Duodenal mucosa (tissue), 2 donors: ENCODE data around the gene RNF151.
A peak's percentile ranks its signal among the peaks of the same experiment; 100 is the strongest.
"Not testable (repeated sequence)": the region's sequence is repeated elsewhere in the genome, so short reads cannot be mapped to it uniquely, and the experiment has no call there.

Experiments
- H3K27ac ChIP-seq: one replicate; pipeline ENCODE4 v1.7.0; 2013; ENCODE audit warnings: low read depth, low read length
- H3K27me3 ChIP-seq, 2 donors: one replicate each; pipeline ENCODE4 v1.7.0; 2013; ENCODE audit warnings: low read length in 2 of 2, control low read depth in 1 of 2; ENCODE audit not compliant: insufficient read depth in 2 of 2, control insufficient read depth in 1 of 2
- H3K36me3 ChIP-seq, 2 donors: one replicate each; pipeline ENCODE4 v1.7.0; 2013; ENCODE audit warnings: low read length in 2 of 2, control low read depth in 1 of 2; ENCODE audit not compliant: insufficient read depth in 2 of 2, control insufficient read depth in 1 of 2
- H3K4me1 ChIP-seq, 2 donors: one replicate each; pipeline ENCODE4 v1.7.0; 2013; ENCODE audit warnings: low read length in 2 of 2, control low read depth in 1 of 2; ENCODE audit not compliant: insufficient read depth in 2 of 2, control insufficient read depth in 1 of 2
- H3K4me3 ChIP-seq, 2 donors: one replicate each; pipeline ENCODE4 v1.7.0; 2013; ENCODE audit warnings: low read length in 2 of 2, low read depth in 1 of 2
- H3K9ac ChIP-seq, 2 donors: one replicate each; pipeline ENCODE4 v1.7.0; 2013; ENCODE audit warnings: low read length in 2 of 2, low read depth in 1 of 2
- H3K9me3 ChIP-seq, 2 donors: one replicate each; pipeline ENCODE4 v1.7.0; 2013; ENCODE audit warnings: low read length in 2 of 2, control low read depth in 1 of 2; ENCODE audit not compliant: control insufficient read depth in 1 of 2

RNF151 gene

DNA sequence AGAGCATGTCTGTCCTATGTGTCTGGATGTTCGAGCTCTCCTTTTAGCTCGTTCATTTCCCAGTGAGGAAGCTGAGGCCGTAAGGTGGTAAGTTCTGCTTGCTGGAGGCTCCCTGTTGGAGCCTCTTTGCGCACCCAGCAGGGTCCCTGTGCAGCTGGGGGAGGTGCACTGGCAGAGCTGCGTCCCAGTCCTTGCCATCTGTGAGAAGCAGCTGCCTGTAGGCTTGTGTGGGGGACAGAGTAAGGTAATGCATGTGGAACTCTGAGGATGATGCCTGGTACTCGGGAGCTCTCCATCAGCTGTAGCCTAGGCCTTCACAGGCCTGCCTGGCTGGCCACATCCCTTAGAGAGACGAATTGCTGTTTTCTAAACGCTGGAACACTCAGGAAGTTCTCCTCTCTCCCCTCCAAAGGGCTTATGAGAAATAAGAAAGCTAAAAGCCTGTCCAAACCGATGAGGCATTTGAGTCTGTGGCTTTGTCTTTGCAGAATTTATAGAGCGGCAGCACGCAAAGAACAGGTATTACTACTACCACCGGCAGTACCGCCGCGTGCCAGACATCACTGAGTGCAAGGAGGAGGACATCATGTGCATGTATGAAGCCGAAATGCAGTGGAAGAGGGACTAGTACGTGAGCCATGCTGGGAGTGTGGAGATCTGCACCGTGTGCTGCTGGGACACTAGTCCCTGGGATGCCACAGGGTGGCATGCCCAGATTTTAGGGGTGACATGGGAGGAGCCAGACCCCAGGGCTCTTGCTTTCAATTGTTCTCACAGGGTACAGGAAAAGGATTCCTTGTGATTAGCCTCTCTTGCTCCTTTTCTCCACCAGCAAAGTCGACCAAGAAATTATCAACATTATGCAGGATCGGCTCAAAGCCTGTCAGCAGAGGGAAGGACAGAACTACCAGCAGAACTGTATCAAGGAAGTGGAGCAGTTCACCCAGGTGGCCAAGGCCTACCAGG lies 5.7 kb upstream of the RNF151 start:
- H3K36me3 ChIP-seq, result peaks cover 8 to 26% of the 10 kb centered on the region in 2 donors
- H3K9me3 ChIP-seq, result no peaks in the 10 kb centered on the region
- H3K27me3 ChIP-seq, result no peaks in the 10 kb centered on the region
- H3K9ac ChIP-seq, result peak overlapping the region; percentile 91 to 94
- peak overlapping the region; percentile 79 to 92 for H3K4me3 ChIP-seq
- no peak overlapping the region for H3K27ac ChIP-seq
- peaks cover 28 to 42% of the 10 kb centered on the region in 2 donors for H3K4me1 ChIP-seq

GRCh38 chr16:1961651-1962067 lies 5.0 kb upstream of the RNF151 start:
- H3K4me1 ChIP-seq, result peaks cover 29 to 43% of the 10 kb centered on the region in 2 donors

GRCh38 chr16:1962161-1963153 lies 4.2 kb upstream of the RNF151 start:
- peaks cover 29 to 43% of the 10 kb centered on the region in 2 donors for H3K4me1 ChIP-seq
- not testable (repeated sequence) for H3K27ac ChIP-seq, H3K27me3 ChIP-seq, H3K9me3 ChIP-seq, H3K9ac ChIP-seq, H3K4me3 ChIP-seq
- H3K36me3 ChIP-seq, result peaks cover 8 to 26% of the 10 kb centered on the region in 2 donors

More at GRCh38 chr16:1961651-1962067, 5.0 kb upstream of the RNF151 start:
- no peak overlapping the region for H3K27ac ChIP-seq
- no peaks in the 10 kb centered on the region for H3K27me3 ChIP-seq
- no peaks in the 10 kb centered on the region for H3K9me3 ChIP-seq
- H3K4me3 ChIP-seq, result no peak overlapping the region
- peaks cover 8 to 26% of the 10 kb centered on the region in 2 donors for H3K36me3 ChIP-seq
- H3K9ac ChIP-seq, result no peak overlapping the region

- Histone ChIP-seq H3K27ac (peak overlapping the region; percentile 95), H3K9ac (peak overlapping the region; percentile 85 to 88), H3K4me1 (peaks cover 26 to 40% of the 10 kb centered on the region in 2 donors), H3K4me3 (peak overlapping the region; percentile 87 to 94), H3K36me3 (peaks cover 8 to 26% of the 10 kb centered on the region in 2 donors), H3K27me3 (no peaks in the 10 kb centered on the region), H3K9me3 (no peaks in the 10 kb centered on the region)
Observed at GRCh38 chr16:1963806-1964505, 2.7 kb upstream of the RNF151 start.

GRCh38 chr16:1964506-1965395 lies 1.9 kb upstream of the RNF151 start, which contains the start of gene RPS2:
TSS of gene RPS2 (minus strand) at chr16:1964826. CDS start at chr16:1964625, 201 bp downstream.
- H3K27me3 ChIP-seq, result no peaks in the 10 kb centered on the region
- H3K27ac ChIP-seq, result peak within 1 kb of the TSS; percentile 95
- peak within 1 kb of the TSS; percentile 87 to 94 for H3K4me3 ChIP-seq
- no peaks in the 10 kb centered on the region for H3K9me3 ChIP-seq
- H3K9ac ChIP-seq, result peak within 1 kb of the TSS; percentile 88 to 94
- peaks cover 24 to 38% of the 10 kb centered on the region in 2 donors for H3K4me1 ChIP-seq
- H3K36me3 ChIP-seq, result peaks cover 8 to 26% of the 10 kb centered on the region in 2 donors

- peaks cover 8 to 26% of the 10 kb centered on the region in 2 donors for H3K36me3 ChIP-seq
- no peaks in the 10 kb centered on the region for H3K27me3 ChIP-seq
- H3K27ac ChIP-seq, result peak overlapping the region; percentile 95
- H3K4me3 ChIP-seq, result peak overlapping the region; percentile 87 to 94
- H3K9me3 ChIP-seq, result no peaks in the 10 kb centered on the region
- peaks cover 21 to 34% of the 10 kb centered on the region in 2 donors for H3K4me1 ChIP-seq
- H3K9ac ChIP-seq, result peak overlapping the region; percentile 88 to 94
Observed at GRCh38 chr16:1965396-1966001, 1.2 kb upstream of the RNF151 start.

- no peak overlapping the region for H3K4me3 ChIP-seq
- H3K9ac ChIP-seq, result no peak overlapping the region
- H3K27me3 ChIP-seq, result no peaks in the 10 kb centered on the region
- H3K27ac ChIP-seq, result no peak overlapping the region
- peaks cover 15 to 33% of the 10 kb centered on the region in 2 donors for H3K4me1 ChIP-seq
- no peaks in the 10 kb centered on the region for H3K9me3 ChIP-seq
- H3K36me3 ChIP-seq, result peaks cover 0 to 5% of the 10 kb centered on the region in 2 donors
Observed at GRCh38 chr16:1968146-1968953, 1.7 kb downstream of the RNF151 start.
